ENCODE measurements around the gene STK36.
A peak's percentile ranks its signal among the peaks of the same experiment; 100 is the strongest.

The STK36 gene, protein sequence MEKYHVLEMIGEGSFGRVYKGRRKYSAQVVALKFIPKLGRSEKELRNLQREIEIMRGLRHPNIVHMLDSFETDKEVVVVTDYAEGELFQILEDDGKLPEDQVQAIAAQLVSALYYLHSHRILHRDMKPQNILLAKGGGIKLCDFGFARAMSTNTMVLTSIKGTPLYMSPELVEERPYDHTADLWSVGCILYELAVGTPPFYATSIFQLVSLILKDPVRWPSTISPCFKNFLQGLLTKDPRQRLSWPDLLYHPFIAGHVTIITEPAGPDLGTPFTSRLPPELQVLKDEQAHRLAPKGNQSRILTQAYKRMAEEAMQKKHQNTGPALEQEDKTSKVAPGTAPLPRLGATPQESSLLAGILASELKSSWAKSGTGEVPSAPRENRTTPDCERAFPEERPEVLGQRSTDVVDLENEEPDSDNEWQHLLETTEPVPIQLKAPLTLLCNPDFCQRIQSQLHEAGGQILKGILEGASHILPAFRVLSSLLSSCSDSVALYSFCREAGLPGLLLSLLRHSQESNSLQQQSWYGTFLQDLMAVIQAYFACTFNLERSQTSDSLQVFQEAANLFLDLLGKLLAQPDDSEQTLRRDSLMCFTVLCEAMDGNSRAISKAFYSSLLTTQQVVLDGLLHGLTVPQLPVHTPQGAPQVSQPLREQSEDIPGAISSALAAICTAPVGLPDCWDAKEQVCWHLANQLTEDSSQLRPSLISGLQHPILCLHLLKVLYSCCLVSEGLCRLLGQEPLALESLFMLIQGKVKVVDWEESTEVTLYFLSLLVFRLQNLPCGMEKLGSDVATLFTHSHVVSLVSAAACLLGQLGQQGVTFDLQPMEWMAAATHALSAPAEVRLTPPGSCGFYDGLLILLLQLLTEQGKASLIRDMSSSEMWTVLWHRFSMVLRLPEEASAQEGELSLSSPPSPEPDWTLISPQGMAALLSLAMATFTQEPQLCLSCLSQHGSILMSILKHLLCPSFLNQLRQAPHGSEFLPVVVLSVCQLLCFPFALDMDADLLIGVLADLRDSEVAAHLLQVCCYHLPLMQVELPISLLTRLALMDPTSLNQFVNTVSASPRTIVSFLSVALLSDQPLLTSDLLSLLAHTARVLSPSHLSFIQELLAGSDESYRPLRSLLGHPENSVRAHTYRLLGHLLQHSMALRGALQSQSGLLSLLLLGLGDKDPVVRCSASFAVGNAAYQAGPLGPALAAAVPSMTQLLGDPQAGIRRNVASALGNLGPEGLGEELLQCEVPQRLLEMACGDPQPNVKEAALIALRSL (N-terminal part only)

DNA sequence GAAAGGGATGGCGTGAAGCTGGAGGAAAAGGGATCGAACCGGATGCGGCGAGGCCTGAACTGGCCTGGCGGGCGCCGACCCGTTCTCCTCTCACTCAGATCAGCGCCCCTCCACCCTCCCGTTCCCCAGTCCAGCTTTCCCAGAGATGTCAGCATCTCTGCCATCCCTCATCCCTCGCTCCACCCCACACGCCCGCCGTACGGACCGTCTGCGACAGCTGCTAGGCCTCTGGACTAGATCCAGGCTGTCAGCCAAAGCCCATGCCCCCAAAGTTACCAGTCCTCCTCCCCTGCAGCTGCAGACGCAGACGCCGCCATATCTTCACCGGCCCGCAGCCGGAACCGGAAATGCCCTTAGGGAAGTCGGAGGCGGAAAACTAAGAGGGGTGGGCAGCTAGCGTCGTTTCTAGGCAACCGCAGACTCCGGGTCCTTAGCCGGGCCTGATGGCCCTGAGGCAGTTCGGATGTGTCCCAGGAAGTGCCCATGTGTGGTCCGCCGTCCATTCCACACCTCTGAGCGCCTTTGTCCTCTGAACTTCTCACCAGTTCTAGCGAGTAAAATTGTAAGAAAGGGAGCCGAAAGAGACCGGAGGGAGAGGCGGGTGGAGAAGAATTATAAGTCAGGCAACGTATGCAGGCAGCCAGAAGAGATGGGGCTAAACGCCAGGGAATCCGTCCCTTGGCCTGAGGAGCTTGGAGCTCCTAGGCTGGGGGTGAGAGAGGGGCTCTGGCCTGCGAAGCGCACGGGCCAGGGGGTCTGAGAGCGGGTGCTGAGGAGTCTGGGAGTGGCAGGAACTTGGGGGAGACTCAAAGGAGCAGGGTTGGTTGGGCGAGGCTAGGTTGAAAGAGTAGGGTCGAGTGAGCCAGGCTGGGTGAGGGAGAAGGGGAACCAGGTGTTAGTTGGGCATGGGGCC is at the start of gene STK36, which contains the start of gene RNF25:
TSS of gene STK36 (plus strand) at position 433 of the 913 bp plus-strand sequence. CDS start 744 bp downstream, outside the sequence.
TSS of gene RNF25 (minus strand) at position 349 of the 913 bp plus-strand sequence. CDS start at position 317, 32 bp downstream.
- DNase-seq: peak; percentile 90

DNA sequence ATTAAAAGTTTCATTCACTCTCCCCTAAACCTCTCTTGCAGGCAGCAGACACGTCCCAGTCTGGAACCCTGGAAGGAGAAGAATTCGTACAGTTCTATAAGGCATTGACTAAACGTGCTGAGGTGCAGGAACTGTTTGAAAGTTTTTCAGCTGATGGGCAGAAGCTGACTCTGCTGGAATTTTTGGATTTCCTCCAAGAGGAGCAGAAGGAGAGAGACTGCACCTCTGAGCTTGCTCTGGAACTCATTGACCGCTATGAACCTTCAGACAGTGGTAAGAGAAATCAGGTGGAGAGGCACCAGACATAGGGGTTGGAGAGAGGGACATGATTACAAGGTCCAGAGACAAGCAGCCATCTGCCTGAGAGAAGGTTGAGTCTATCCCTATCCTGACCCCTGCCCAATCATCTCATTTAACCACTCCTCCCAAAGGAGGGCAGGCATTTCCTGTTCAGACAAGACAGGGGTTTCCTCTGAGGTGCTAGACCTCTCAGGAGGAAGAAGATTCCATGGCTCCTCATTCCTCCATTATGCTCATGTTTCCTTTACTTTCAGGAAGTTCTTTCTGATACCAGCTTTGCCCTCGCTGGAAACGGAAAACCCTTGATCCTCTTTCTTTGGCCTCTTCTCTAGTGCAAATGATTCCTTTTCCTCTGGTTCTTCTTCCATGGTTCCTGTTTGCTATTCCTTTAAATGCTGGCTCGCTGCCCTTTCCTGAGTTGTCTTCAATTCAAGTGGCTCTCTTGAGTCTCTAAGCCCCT is 49.1 kb upstream of the STK36 start:
- DNase-seq: no peak

- DNase-seq: no peak
Observed at GRCh38 chr2:218623366-218623705, 48.5 kb upstream of the STK36 start.

- DNase-seq: no peak
Observed at GRCh38 chr2:218626369-218626768, 45.5 kb upstream of the STK36 start.

GRCh38 chr2:218627939-218628338 is 43.9 kb upstream of the STK36 start:
- no peak for DNase-seq

GRCh38 chr2:218631837-218632236 is 40.0 kb upstream of the STK36 start:
- DNase-seq: no peak

GRCh38 chr2:218635719-218636118 is 36.2 kb upstream of the STK36 start:
- DNase-seq: no peak

DNA sequence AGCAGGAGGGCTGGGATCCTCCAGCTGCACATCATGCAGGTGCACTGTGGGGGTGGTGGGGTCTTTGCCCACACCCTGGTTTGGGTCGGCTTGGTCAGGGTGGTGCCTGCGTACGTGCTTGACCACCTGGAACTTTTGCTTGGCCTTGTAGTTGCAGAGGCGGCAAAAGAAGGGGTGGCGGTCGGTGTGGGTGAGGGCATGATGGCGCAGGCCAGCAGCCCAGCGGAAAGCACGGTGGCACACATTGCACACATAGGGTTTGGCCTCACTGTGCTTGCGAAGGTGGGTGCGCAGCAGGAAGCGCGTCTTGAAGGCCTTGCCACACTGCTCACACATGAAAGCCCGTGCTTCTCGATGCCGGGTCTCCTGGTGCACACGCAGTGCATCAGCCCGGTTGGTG is 33.5 kb upstream of the STK36 start:
- DNase-seq: no peak

DNA sequence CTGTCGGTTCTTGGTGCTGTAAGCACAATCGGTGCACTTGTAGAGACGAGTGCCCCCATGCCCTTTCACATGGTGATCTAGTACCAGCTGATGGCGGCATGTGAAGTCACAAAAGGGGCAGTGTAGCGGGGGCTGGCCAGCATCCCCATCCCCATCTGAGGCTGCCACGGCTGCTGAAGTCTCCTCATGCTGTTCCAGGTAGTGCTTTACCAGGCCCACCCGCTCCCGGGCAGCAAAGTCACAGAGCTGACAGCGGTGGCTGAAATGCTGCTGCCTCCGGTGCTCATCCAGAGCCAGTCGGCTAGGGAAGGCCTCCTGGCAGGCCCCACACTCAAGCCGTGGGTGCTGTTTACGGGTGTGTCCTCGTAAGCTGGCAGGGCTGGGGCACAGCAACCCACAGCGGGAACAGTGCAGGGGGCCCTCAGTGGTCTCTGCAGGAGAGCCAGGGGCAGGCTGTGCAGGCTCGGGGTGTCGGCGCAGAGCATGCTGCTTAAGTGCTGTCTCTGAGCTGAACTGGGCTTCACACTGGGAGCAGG is 29.7 kb upstream of the STK36 start:
- no peak for DNase-seq

DNA sequence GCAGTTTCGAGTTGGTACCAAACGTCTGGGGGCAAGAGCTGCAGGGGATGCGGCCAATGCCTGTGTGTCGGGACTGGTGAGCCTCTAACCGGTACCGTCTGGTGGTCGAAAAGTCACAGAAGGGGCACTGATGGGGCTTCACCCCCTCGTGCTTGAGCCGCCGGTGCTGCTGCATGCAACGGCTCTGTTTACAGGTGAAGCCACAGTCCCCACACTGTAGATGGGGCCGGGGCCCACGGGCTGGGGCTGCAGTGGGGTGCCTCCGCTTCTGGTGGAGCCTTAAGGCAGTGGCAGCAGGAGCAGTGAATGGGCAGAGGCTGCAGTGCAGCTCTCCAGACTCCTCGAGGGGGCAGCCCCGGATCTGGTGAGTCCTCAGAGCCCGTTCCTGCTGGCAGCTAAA is 29.1 kb upstream of the STK36 start:
- DNase-seq: no peak

DNA sequence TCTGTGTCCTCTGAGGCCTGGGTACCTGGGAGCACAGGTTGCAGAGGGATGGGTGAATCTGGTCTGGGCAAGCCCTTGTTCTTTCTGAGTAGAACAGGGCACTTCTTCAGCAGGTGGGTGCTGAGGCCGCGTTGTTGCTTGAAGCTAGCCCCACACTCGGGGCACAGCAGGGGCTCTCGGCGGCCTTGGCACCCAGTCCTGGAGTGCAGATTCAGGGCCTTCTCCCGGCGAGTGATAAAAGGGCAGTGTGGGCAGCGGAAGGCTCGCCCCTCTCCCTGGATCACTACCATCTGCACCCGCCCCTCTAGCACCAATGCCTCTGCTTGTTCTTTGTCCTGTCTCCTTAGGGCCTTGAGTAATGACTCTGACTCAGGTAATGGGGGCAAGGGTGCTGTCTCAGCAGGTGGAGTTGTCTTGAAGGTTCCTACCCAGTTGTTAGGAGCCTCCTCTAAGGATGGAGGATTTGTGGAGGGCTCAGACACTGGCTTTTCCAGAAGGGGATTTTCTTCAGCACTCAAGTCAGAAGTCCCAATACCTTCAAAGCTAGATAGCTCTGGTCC is 28.1 kb upstream of the STK36 start:
- no peak for DNase-seq

DNA sequence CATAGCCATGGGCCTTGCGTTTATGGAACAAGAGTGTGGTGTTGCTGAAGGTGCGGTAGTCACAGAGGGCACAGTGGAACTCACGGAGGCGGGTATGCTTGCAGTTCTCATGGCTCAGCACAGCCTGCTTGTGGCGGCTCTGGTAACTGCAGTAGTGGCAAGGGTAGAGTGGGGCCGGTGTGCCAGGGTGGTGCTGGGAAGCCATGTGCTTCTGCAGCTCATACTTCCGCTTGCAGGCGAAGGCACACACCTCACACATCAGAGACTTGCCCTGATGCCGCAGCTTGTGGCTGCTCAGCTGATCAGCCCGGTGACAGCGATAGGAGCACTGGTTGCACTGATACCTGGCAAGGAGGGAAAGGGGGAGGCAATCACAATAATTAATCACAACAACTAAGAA is 27.2 kb upstream of the STK36 start:
- no peak for DNase-seq

DNA sequence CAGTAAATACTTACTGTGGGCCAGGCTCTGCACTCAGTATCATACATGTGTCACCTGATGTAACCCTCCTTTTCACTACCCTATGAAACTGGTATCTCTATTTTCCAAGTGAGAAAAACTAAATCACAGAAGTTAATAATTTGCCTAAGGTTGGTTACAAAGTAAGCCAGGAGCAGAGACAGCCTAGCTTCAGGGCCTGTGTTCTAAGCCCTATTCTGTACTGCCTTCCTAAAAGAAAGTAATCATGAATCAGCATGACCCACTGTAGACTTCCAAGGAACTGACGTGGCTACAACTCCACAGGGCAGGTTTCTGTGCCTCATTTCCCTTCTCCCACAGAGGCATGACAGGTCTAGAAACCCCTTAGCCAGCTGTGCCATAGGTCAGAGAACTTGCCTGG is 26.8 kb upstream of the STK36 start:
- DNase-seq: no peak

DNA sequence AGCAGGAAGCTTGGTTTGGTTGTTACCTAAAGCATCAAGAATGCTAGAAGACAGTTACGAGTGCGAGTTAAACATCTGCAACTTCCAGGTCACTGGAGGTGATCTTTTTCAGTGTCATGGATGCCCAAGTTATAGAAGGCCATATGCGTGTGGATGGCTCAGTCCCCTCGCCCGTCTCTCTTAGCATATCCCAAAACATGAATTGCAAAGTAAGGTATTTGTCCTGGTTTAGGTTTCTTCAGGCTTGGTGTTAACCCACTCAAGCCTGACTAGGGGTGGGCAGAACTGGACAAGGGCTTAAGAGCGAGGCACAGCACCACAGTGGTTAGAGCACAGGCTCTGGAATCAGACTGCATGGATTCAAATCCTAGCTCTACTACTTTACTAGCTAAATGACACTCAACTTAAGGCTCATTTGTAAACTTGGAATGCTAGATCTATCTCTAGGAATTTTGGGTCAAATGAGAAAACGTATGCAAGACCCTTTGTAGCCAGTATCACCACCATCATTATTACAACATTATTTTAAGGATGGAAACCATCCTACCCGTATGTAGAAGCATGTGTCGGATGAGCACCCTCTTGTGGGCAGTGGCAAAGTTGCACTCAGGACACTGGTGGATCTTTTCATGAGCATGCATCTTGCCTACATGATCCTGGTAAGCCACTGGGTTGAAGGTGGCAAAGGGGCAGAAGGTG is 23.6 kb upstream of the STK36 start:
- peak; percentile 59 for DNase-seq

DNA sequence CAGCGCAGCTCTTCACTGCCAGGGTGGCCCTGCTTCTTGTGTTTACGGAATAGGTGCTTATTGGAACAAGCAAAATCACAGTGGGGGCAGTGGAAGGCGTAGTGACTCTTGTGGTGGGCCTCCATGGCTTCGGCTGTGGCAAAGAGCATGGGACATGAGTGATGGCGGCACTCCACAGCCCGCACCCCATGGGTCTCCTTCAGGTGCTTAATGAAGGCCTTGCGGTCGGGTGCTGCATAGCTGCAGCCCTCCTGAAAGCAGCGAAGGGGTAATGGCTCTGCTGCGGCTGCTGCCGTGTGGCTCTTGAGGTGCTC is 23.1 kb upstream of the STK36 start:
- no peak for DNase-seq

- no peak for DNase-seq
Observed at GRCh38 chr2:218655751-218656150, 16.1 kb upstream of the STK36 start.

GRCh38 chr2:218658671-218659257 is 13.1 kb upstream of the STK36 start:
- no peak for DNase-seq

DNA sequence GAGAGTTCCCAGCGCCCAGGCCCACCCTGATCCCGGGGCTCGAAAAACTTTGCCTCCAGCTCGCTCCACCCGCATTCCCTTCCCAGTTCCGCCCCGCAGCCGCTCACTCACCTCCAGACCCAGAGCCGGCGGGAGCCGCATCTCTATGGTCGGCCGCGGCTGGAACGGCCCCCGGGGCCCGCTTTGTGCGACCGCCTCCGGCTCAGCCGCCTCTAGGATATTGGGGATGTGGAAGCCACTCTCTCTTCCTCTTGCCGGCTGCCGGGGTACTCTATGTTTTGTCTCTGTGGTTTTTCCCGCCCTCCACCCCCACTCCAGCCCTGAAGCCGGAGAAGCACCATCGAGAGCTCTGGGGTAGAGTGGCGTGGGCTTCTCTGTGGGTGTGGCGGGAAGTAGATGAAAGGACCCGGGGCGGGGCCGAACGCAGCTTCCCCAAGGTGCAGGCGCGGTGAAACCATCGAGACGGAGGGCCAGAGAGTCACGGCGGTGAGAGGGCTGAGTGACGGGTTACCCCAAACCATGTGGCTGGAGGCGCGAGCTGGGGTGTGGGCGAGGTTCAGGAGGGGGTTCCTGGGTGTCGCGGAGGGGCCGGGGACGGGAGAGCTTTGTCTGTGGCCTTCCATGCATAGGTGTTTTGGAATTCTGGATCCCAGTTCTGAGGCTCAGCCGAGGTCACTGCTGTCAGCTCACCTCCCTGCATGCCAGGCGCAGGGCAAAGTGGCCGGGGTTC is 12.5 kb upstream of the STK36 start, which contains the start of the genes BCS1L and ZNF142:
TSS of gene BCS1L (plus strand) at position 426 of the 730 bp plus-strand sequence. CDS start 1,305 bp downstream, outside the sequence.
TSS of gene ZNF142 (minus strand) at position 366 of the 730 bp plus-strand sequence. CDS start 3,194 bp downstream, outside the sequence.
- DNase-seq: peak; percentile 91

GRCh38 chr2:218659988-218660358 is 11.9 kb upstream of the STK36 start:
- DNase-seq: no peak

All from right forelimb (tissue), 1 donor.